Astrocyte (in vitro differentiated cells and primary cell): Measurements from ENCODE around the gene HMG20B. TPM values are rescaled to one million over a fixed set of nuclear protein-coding genes. Genes with fewer than 3 reads are reported as not detected.

ENCODE experiments used
- DNase-seq: peaks from one replicate; pipeline ENCODE4 v3.0.0-alpha.2; 2010; ENCODE audit warnings: low read depth
- FAIRE-seq: peaks from 2 replicates; lab custom pipeline; 2011; peaks lifted over from hg19 to GRCh38; lab: Jason Lieb, UNC
- H2AFZ ChIP-seq: 2 replicates; pipeline ENCODE4 v1.6.0; 2012; ENCODE audit warnings: low read depth, low read length, inconsistent platforms
- H3K27ac ChIP-seq: 2 replicates; pipeline ENCODE4 v1.5.1; 2011; ENCODE audit warnings: low read depth, low read length, inconsistent platforms
- H3K27me3 ChIP-seq: 2 replicates; pipeline ENCODE4 v1.6.0; 2011; ENCODE audit warnings: low read length, inconsistent platforms; ENCODE audit not compliant: insufficient read depth
- H3K36me3 ChIP-seq: 2 replicates; pipeline ENCODE4 v1.5.1; 2011; ENCODE audit warnings: low read length, inconsistent platforms; ENCODE audit not compliant: insufficient read depth
- H3K4me1 ChIP-seq: 2 replicates; pipeline ENCODE4 v1.5.1; 2011; ENCODE audit warnings: low read length, inconsistent platforms; ENCODE audit not compliant: insufficient read depth
- H3K4me2 ChIP-seq: 2 replicates; pipeline ENCODE4 v1.6.0; 2012; ENCODE audit warnings: low read length, inconsistent platforms
- H3K4me3 ChIP-seq: 2 replicates; pipeline ENCODE4 v1.5.1; 2011; ENCODE audit warnings: low read depth, mild to moderate bottlenecking, low read length, inconsistent platforms; ENCODE audit not compliant: insufficient read depth
- H3K79me2 ChIP-seq: 2 replicates; pipeline ENCODE4 v1.6.0; 2012; ENCODE audit warnings: mild to moderate bottlenecking, low read length, inconsistent platforms; ENCODE audit not compliant: insufficient read depth
- H3K9ac ChIP-seq: 2 replicates; pipeline ENCODE4 v1.6.0; 2012; ENCODE audit warnings: mild to moderate bottlenecking, low read length, inconsistent platforms
- H3K9me3 ChIP-seq: 2 replicates; pipeline ENCODE4 v1.5.1; 2012; ENCODE audit warnings: low read depth, mild to moderate bottlenecking, low read length, inconsistent platforms; ENCODE audit not compliant: insufficient read depth
- H4K20me1 ChIP-seq: 2 replicates; pipeline ENCODE4 v1.6.0; 2012; ENCODE audit warnings: low read length, inconsistent platforms; ENCODE audit not compliant: insufficient read depth
- H3K27ac Mint-ChIP-seq: one replicate; pipeline ENCODE4 v1.8.0; 2021; ENCODE audit warnings: mild to moderate bottlenecking, mixed read lengths; ENCODE audit not compliant: unreplicated experiment
- H3K27me3 Mint-ChIP-seq: one replicate; pipeline ENCODE4 v1.8.0; 2021; ENCODE audit warnings: low read depth, mixed read lengths; ENCODE audit not compliant: unreplicated experiment
- H3K36me3 Mint-ChIP-seq: one replicate; pipeline ENCODE4 v1.8.0; 2021; ENCODE audit warnings: low read depth, mixed read lengths; ENCODE audit not compliant: unreplicated experiment
- H3K4me1 Mint-ChIP-seq: one replicate; pipeline ENCODE4 v1.8.0; 2021; ENCODE audit warnings: low read depth, mixed read lengths; ENCODE audit not compliant: unreplicated experiment
- H3K4me3 Mint-ChIP-seq: one replicate; pipeline ENCODE4 v1.8.0; 2021; ENCODE audit warnings: mild to moderate bottlenecking, moderate library complexity, mixed read lengths; ENCODE audit not compliant: unreplicated experiment
- H3K9me3 Mint-ChIP-seq: one replicate; pipeline ENCODE4 v1.8.0; 2021; ENCODE audit warnings: mild to moderate bottlenecking, mixed read lengths; ENCODE audit not compliant: unreplicated experiment
- EZH2 ChIP-seq: IDR thresholded peaks from 2 replicates; pipeline ENCODE4 v1.6.1; 2012; ENCODE audit warnings: mild to moderate bottlenecking, low read length, inconsistent platforms; ENCODE audit not compliant: insufficient read depth
- total RNA-seq: library from RNA; stranded (reverse); gene quantifications from 2 replicates; pipeline ENCODE4 v1.2.1, GENCODE V29; 2021
- TF ChIP-seq, protein P1 (sequence below): IDR thresholded peaks from 2 replicates; pipeline ENCODE4 v1.5.1; 2011; ENCODE audit warnings: low read depth, mild to moderate bottlenecking, inconsistent platforms, low read length, moderate library complexity; ENCODE audit not compliant: insufficient read depth

The HMG20B gene
- total RNA-seq, 1 donor from 2014 or later = 55.9 TPM

DNA sequence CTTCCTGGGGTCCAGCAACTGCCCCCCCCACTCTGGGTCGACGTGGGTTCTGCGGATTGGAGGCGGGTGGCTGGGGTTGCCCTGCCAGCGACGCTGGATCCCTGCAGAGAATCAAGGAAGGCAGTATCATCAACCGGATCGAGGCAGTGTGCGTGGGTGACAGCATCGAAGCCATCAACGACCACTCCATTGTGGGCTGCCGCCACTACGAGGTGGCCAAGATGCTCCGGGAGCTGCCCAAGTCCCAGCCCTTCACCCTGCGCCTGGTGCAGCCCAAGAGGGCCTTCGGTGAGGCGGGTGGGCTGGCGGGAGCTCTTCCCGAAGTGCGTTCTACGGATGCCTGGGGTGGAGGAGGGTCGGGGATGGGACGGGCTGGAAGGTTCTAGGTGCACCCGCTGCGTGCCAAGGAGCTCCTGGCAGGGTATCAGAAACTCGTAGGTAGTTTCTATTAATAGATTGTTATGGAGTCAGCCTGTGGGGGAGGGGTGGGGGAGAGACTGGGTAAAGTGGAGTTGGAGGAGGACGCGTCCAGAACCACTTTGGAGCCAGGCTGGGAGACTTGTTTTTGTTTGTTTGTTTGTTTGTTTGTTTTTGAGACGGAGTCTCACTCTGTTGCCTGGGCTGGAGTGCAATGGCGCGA lies 14.1 kb downstream of the HMG20B start:
- Histone ChIP-seq H3K27ac (no peak overlapping the region), H3K36me3 (no peaks in the 10 kb centered on the region), H3K27me3 (peaks cover 3% of the 10 kb centered on the region), H3K4me2 (no peak overlapping the region), H3K79me2 (no peaks in the 10 kb centered on the region), H2AFZ (no peak overlapping the region), H3K9me3 (no peaks in the 10 kb centered on the region), H4K20me1 (no peaks in the 10 kb centered on the region), H3K4me1 (peaks cover 3% of the 10 kb centered on the region), H3K4me3 (no peak overlapping the region), H3K9ac (no peak overlapping the region)
- no peak overlapping the region for H3K27ac Mint-ChIP-seq
- no peaks in the 10 kb centered on the region for H3K4me1 Mint-ChIP-seq
- no peak for TF ChIP-seq EZH2
- TF ChIP-seq, protein P1, sequence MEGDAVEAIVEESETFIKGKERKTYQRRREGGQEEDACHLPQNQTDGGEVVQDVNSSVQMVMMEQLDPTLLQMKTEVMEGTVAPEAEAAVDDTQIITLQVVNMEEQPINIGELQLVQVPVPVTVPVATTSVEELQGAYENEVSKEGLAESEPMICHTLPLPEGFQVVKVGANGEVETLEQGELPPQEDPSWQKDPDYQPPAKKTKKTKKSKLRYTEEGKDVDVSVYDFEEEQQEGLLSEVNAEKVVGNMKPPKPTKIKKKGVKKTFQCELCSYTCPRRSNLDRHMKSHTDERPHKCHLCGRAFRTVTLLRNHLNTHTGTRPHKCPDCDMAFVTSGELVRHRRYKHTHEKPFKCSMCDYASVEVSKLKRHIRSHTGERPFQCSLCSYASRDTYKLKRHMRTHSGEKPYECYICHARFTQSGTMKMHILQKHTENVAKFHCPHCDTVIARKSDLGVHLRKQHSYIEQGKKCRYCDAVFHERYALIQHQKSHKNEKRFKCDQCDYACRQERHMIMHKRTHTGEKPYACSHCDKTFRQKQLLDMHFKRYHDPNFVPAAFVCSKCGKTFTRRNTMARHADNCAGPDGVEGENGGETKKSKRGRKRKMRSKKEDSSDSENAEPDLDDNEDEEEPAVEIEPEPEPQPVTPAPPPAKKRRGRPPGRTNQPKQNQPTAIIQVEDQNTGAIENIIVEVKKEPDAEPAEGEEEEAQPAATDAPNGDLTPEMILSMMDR = no peak
- H3K4me3 Mint-ChIP-seq = no peak overlapping the region
- H3K9me3 Mint-ChIP-seq = no peaks in the 10 kb centered on the region
- peaks cover 26% of the 10 kb centered on the region for H3K27me3 Mint-ChIP-seq
- H3K36me3 Mint-ChIP-seq = peaks cover 3% of the 10 kb centered on the region
- FAIRE-seq (no peak), DNase-seq (no peak)

DNA sequence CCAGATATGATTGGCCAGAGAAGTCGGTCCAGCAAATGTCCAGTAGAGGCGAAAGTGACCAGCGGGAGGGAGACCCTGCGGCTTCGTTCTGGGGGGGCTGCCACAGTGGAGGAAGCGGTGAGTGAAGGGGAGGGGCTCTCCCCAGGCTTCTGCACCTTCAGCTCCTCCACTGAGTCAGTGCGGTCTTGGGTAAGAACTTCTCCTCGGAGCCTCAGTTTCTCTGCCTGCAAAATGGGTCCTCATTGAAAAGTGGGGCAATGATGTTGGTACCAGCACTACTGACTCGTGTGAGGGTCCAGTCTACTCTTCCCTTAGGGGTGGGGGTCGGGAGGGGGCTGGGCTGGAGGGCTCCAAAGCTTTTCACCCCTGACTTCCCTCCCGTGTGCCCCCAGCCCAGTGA lies 16.7 kb downstream of the HMG20B start:
- Mint-ChIP-seq H3K27me3 (peaks cover 35% of the 10 kb centered on the region), H3K9me3 (no peaks in the 10 kb centered on the region), H3K4me1 (no peaks in the 10 kb centered on the region), H3K4me3 (no peak overlapping the region), H3K36me3 (peaks cover 3% of the 10 kb centered on the region), H3K27ac (no peak overlapping the region)
- H3K79me2 ChIP-seq = no peaks in the 10 kb centered on the region
- peaks cover 3% of the 10 kb centered on the region for H3K27me3 ChIP-seq
- FAIRE-seq = no peak
- no peaks in the 10 kb centered on the region for H3K9me3 ChIP-seq
- no peaks in the 10 kb centered on the region for H3K36me3 ChIP-seq
- H2AFZ ChIP-seq = no peak overlapping the region
- no peak overlapping the region for H3K4me2 ChIP-seq
- H3K4me3 ChIP-seq = no peak overlapping the region
- no peaks in the 10 kb centered on the region for H4K20me1 ChIP-seq
- peaks cover 3% of the 10 kb centered on the region for H3K4me1 ChIP-seq
- no peak for TF ChIP-seq EZH2
- TF ChIP-seq, protein P1 = no peak
- H3K9ac ChIP-seq = no peak overlapping the region
- no peak overlapping the region for H3K27ac ChIP-seq
- no peak for DNase-seq

DNA sequence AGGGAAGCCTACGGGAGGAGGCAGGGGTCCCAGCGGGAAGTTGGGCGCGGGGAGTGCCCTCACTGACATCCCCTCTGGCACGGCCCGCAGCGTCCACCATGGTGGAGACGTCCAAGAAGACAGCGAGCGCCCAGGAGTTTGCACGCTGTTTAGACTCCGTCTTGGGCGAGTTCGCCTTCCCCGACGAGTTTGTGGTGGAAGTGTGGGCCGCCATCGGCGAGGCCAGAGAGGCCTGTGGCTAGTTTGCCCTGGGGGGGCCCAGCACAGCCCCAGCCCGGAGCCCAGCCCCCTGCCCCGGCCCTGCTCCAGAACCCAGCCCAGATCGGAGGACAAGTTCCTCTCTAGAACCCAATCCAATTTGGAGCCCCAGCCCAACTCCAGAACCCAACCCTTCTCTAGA lies 17.2 kb downstream of the HMG20B start:
- peaks cover 3% of the 10 kb centered on the region for H3K27me3 ChIP-seq
- H3K36me3 ChIP-seq = no peaks in the 10 kb centered on the region
- H4K20me1 ChIP-seq = no peaks in the 10 kb centered on the region
- no peak overlapping the region for H3K27ac Mint-ChIP-seq
- peaks cover 3% of the 10 kb centered on the region for H3K36me3 Mint-ChIP-seq
- no peaks in the 10 kb centered on the region for H3K79me2 ChIP-seq
- no peak overlapping the region for H3K27ac ChIP-seq
- peaks cover 38% of the 10 kb centered on the region for H3K27me3 Mint-ChIP-seq
- no peak overlapping the region for H3K4me3 ChIP-seq
- H3K9ac ChIP-seq = no peak overlapping the region
- H3K4me2 ChIP-seq = no peak overlapping the region
- H3K4me3 Mint-ChIP-seq = no peak overlapping the region
- no peaks in the 10 kb centered on the region for H3K4me1 Mint-ChIP-seq
- TF ChIP-seq, protein P1 = no peak
- TF ChIP-seq EZH2 = no peak
- peaks cover 3% of the 10 kb centered on the region for H3K4me1 ChIP-seq
- FAIRE-seq (no peak), DNase-seq (no peak)
- H2AFZ ChIP-seq = no peak overlapping the region
- H3K9me3 ChIP-seq = no peaks in the 10 kb centered on the region
- H3K9me3 Mint-ChIP-seq = no peaks in the 10 kb centered on the region
